GM12878 (cell line): ENCODE data around the gene SEC24D. TPM values are rescaled to one million over a fixed set of nuclear protein-coding genes. Genes with fewer than 3 reads are reported as not detected.
A peak's percentile ranks its signal among the peaks of the same experiment; 100 is the strongest.

ENCODE experiments used
- ATAC-seq: fragments of 200-7000 bp; cut with Tn5 transposase; 3 replicates; pipeline ENCODE4 v1.9.1; 2020; ENCODE audit warnings: mild to moderate bottlenecking, moderate library complexity
- BruUV-seq: library from RNA; stranded (reverse); fragments of 400-500 nt; replicated peaks from 2 replicates; lab custom pipeline; 2021; lab: Mats Ljungman, UMichigan
- CTCF ChIA-PET: fragments of 300-600 bp; sonication (Branson Sonifier 250); formaldehyde crosslinking; extraction: SDS; loops from one replicate; lab custom pipeline; 2021; ENCODE audit warnings: inconsistent platforms; lab: Yijun Ruan, JAX
- POLR2A ChIA-PET: fragments of 350-600 bp; formaldehyde crosslinking; extraction: SDS; loops from one replicate; lab custom pipeline; 2021; ENCODE audit warnings: inconsistent platforms; lab: Charles Lee
- RAD21 ChIA-PET: fragments of 300-600 bp; sonication (Branson Sonifier 250); formaldehyde crosslinking; loops from one replicate; lab custom pipeline; 2023; ENCODE audit warnings: antibody characterized with exemption; ENCODE audit not compliant: unreplicated experiment; lab: Charles Lee
- SMC1A ChIA-PET: fragments of 300-600 bp; sonication (Branson Sonifier 250); formaldehyde crosslinking; loops from one replicate; lab custom pipeline; 2023; ENCODE audit not compliant: unreplicated experiment, uncharacterized antibody; lab: Charles Lee
- DNase-seq: peaks from one replicate; pipeline ENCODE4 v3.0.0-alpha.2; 2011; ENCODE audit warnings: low read depth, low spot score
- FAIRE-seq: peaks from 3 replicates; lab custom pipeline; 2011; peaks lifted over from hg19 to GRCh38; lab: Jason Lieb, UNC
- H2AFZ ChIP-seq: 2 replicates; pipeline ENCODE4 v1.6.0; 2011; ENCODE audit warnings: low read depth, low read length, control low read depth; ENCODE audit not compliant: control insufficient read depth
- H3K27ac ChIP-seq: 2 replicates; pipeline ENCODE4 v1.5.1; 2011; ENCODE audit warnings: control low read depth; ENCODE audit not compliant: control insufficient read depth, insufficient read depth
- H3K27me3 ChIP-seq, 2 experiments: replicated peaks in 1 of 2; 2 replicates each; pipeline versions ENCODE4 v1.6.0 to v1.6.1; 2011; ENCODE audit warnings: low read length in 1 of 2; ENCODE audit not compliant: control insufficient read depth in 2 of 2, insufficient read depth in 2 of 2
- H3K36me3 ChIP-seq, 2 experiments: 2 replicates each; pipeline ENCODE4 v1.5.1; 2011; ENCODE audit warnings: low read length in 1 of 2; ENCODE audit not compliant: control insufficient read depth in 2 of 2, insufficient read depth in 2 of 2
- H3K4me1 ChIP-seq: 2 replicates; pipeline ENCODE4 v1.6.1; 2011; ENCODE audit warnings: mild to moderate bottlenecking, low read length, moderate library complexity, mixed read lengths; ENCODE audit not compliant: control insufficient read depth, insufficient read depth
- H3K4me2 ChIP-seq: 2 replicates; pipeline ENCODE4 v1.6.0; 2011; ENCODE audit warnings: control low read depth; ENCODE audit not compliant: control insufficient read depth, insufficient read depth
- H3K4me3 ChIP-seq: fragments of 200-600 bp; sonication (generic); 2 replicates; pipeline ENCODE4 v1.5.1; 2016
- H3K79me2 ChIP-seq: 2 replicates; pipeline ENCODE4 v1.6.0; 2011; ENCODE audit warnings: low read length; ENCODE audit not compliant: control insufficient read depth, insufficient read depth
- H3K9ac ChIP-seq: 2 replicates; pipeline ENCODE4 v1.8.0; 2011; ENCODE audit warnings: low read length, control low read depth, mixed read lengths; ENCODE audit not compliant: control insufficient read depth, insufficient read depth
- H3K9me3 ChIP-seq: replicated peaks from 3 replicates; pipeline ENCODE4 v1.5.1; 2011; ENCODE audit warnings: mild to moderate bottlenecking, low read length; ENCODE audit not compliant: control insufficient read depth, insufficient read depth
- H4K20me1 ChIP-seq: 2 replicates; pipeline ENCODE4 v1.6.0; 2011; ENCODE audit not compliant: control insufficient read depth, insufficient read depth
- ASH2L ChIP-seq: fragments of 300-600, 200-600 bp; sonication (generic); IDR thresholded peaks from 2 replicates; pipeline ENCODE4 v1.6.1; 2017; ENCODE audit warnings: low read depth, mild to moderate bottlenecking, borderline replicate concordance
- ATF2 ChIP-seq: IDR thresholded peaks from 2 replicates; pipeline ENCODE4 v1.6.1; 2012; ENCODE audit warnings: low read length, inconsistent platforms
- ATF7 ChIP-seq: fragments of 450-650 bp; IDR thresholded peaks from 2 replicates; pipeline ENCODE4 v1.6.1; 2016; ENCODE audit warnings: low read depth, mild to moderate bottlenecking
- CHD4 ChIP-seq: fragments of 200-600 bp; sonication (generic); IDR thresholded peaks from 2 replicates; pipeline ENCODE4 v1.6.1; 2016; ENCODE audit warnings: mild to moderate bottlenecking
- CREB1 ChIP-seq: IDR thresholded peaks from 2 replicates; pipeline ENCODE4 v1.6.1; 2012; ENCODE audit warnings: low read depth, mild to moderate bottlenecking, inconsistent platforms
- CREM ChIP-seq: IDR thresholded peaks from 2 replicates; pipeline ENCODE4 v1.6.1; 2014; ENCODE audit warnings: antibody characterized with exemption, low read depth
- DPF2 ChIP-seq: fragments of 450-650 bp; IDR thresholded peaks from 2 replicates; pipeline ENCODE4 v1.6.1; 2017; ENCODE audit warnings: mild to moderate bottlenecking
- EGR1 ChIP-seq, 2 experiments: IDR thresholded peaks; 1 replicate in 1 of 2; 2 replicates in 1 of 2; pipeline ENCODE4 v1.6.1; 2011 to 2012; ENCODE audit warnings: low read depth in 2 of 2, low read length in 2 of 2, borderline replicate concordance in 1 of 2, mild to moderate bottlenecking in 1 of 2, moderate library complexity in 1 of 2
- EP300 ChIP-seq, 2 experiments: fragments of 150-350 bp in 1 of 2; IDR thresholded peaks; 2 replicates each; pipeline ENCODE4 v1.6.1; 2011 to 2012; ENCODE audit warnings: low read depth in 2 of 2, low read length in 2 of 2, borderline replicate concordance in 1 of 2, improper control_type of control experiment in 1 of 2, inconsistent platforms in 1 of 2; ENCODE audit not compliant: control insufficient read depth in 1 of 2
- FOXK2 ChIP-seq: fragments of 450-650 bp; IDR thresholded peaks from 2 replicates; pipeline ENCODE4 v1.6.1; 2017; ENCODE audit warnings: mild to moderate bottlenecking, moderate library complexity
- JUNB ChIP-seq: IDR thresholded peaks from 2 replicates; pipeline ENCODE4 v1.6.1; 2016; ENCODE audit warnings: antibody characterized with exemption, mild to moderate bottlenecking
- MTA2 ChIP-seq: fragments of 450-650 bp; IDR thresholded peaks from 2 replicates; pipeline ENCODE4 v1.6.1; 2016; ENCODE audit warnings: low read depth, mild to moderate bottlenecking, moderate library complexity
- NBN ChIP-seq: fragments of 450-650 bp; IDR thresholded peaks from 2 replicates; pipeline ENCODE4 v1.6.1; 2016
- NFIC ChIP-seq: IDR thresholded peaks from 2 replicates; pipeline ENCODE4 v1.6.1; 2012; ENCODE audit warnings: low read depth, mild to moderate bottlenecking, inconsistent platforms, low read length, moderate library complexity
- NFYB ChIP-seq: IDR thresholded peaks from 2 replicates; pipeline ENCODE4 v1.6.1; 2011; ENCODE audit warnings: low read depth, mild to moderate bottlenecking, low read length, improper control_type of control experiment, moderate library complexity; ENCODE audit not compliant: insufficient read depth
- NKRF ChIP-seq: fragments of 450-650 bp; conservative IDR thresholded peaks from 2 replicates; pipeline ENCODE4 v1.6.1; 2017; ENCODE audit warnings: mild to moderate bottlenecking, moderate library complexity
- PKNOX1 ChIP-seq: fragments of 450-650 bp; IDR thresholded peaks from 2 replicates; pipeline ENCODE4 v1.6.1; 2016; ENCODE audit warnings: mild to moderate bottlenecking
- RUNX3 ChIP-seq: IDR thresholded peaks from 2 replicates; pipeline ENCODE4 v1.6.1; 2012; ENCODE audit warnings: low read length, inconsistent platforms
- SREBF2 ChIP-seq: IDR thresholded peaks from 2 replicates; pipeline ENCODE4 v1.6.1; 2012; ENCODE audit warnings: mild to moderate bottlenecking, low read length
- STAT3 ChIP-seq: IDR thresholded peaks from 2 replicates; pipeline ENCODE4 v1.6.1; 2011; ENCODE audit warnings: low read depth, low read length, improper control_type of control experiment
- TCF12 ChIP-seq: IDR thresholded peaks from 2 replicates; pipeline ENCODE4 v1.6.1; 2011; ENCODE audit warnings: low read depth, mild to moderate bottlenecking, low read length
- WGBS: methylation state at CpG from one replicate; pipeline ENCODE4 v1.1.6; 2016; ENCODE audit warnings: low lambda C conversion rate; ENCODE audit not compliant: insufficient replicate concordance, insufficient coverage; ENCODE audit errors: missing lambda C conversion rate; 5-methylcytosine and 5-hydroxymethylcytosine counted together
- in situ Hi-C: fragments of 300-500 bp; cut with MboI; formaldehyde crosslinking; loops from 9 replicates; pipeline ENCODE4 v1.14.3; 2018; ENCODE audit warnings: mixed read lengths
- intact Hi-C: fragments of 100-400 bp; cut with micrococcal nuclease; formaldehyde crosslinking; loops from one replicate; pipeline ENCODE4 v1.14.2; 2022; ENCODE audit not compliant: unreplicated experiment
- polyA plus RNA-seq, 11 experiments: library from polyadenylated mRNA; depleted of rRNA in 4 of 11; unstranded in 6 of 11; stranded (reverse) in 5 of 11; fragments of >200 nt; fragmentation: Nextera tagmentation in 4 of 11; fragmentation: Illumina TruSeq in 1 of 11; extraction: Ambion mirVana in 4 of 11; extraction: Trizol in 1 of 11; gene quantifications; 1 replicate in 1 of 11; 2 replicates in 10 of 11; pipeline versions ENCODE4 v1.2.1 to v1.2.3, GENCODE V29; 2011 to 2016; ENCODE audit warnings: inconsistent platforms in 2 of 11, missing spikeins in 2 of 11, low read depth in 1 of 11
- total RNA-seq, 4 experiments: library from RNA; depleted of rRNA in 3 of 4; stranded (reverse); fragments of >200 nt in 3 of 4; fragmentation: Illumina TruSeq in 1 of 4; extraction: Trizol in 1 of 4; gene quantifications; 2 replicates each; pipeline versions ENCODE4 v1.2.1 to v1.2.3, GENCODE V29; 2013 to 2021

The SEC24D gene
- total and polyA plus RNA-seq, 10 of the 15 experiments (the other 5 are each of a cell fraction or from before 2014, with no cell fraction given), result 12.8 to 61.9 (median 25.6) TPM

- Histone ChIP-seq H3K79me2 (peaks cover 47% of the 10 kb centered on the region), H3K9ac (peak overlapping the region; percentile 24; the same call in 1 of the 2 replicates), H3K27me3 (no peaks in the 10 kb centered on the region), H2AFZ (no peak overlapping the region), H3K4me2 (peak overlapping the region; percentile 82), H3K36me3 (peaks cover 2 to 5% of the 10 kb centered on the region in 2 experiments; a peak in 3 of 4 replicates), H3K4me1 (peaks cover 8% of the 10 kb centered on the region), H3K9me3 (no peaks in the 10 kb centered on the region), H4K20me1 (no peaks in the 10 kb centered on the region; the same call in 1 of the 2 replicates), H3K27ac (peak overlapping the region; percentile 22), H3K4me3 (peak overlapping the region; percentile 77; the same call in 1 of the 2 replicates)
- ChIA-PET RAD21 (interaction anchor here (1.0 to 2.0 kb wide), 2 partner anchors 8 to 149 kb away, joined by 3 to 6 read pairs; partner anchors contain the start of gene METTL14), CTCF (interaction anchor here (1.2 to 1.4 kb wide), 2 partner anchors 8 to 31 kb away, joined by 4 to 5 read pairs; no protein-coding TSS in a partner anchor), SMC1A (interaction anchor here (0.9 to 4.7 kb wide), 2 partner anchors 17 to 30 kb away, joined by 3 to 19 read pairs; no protein-coding TSS in a partner anchor), POLR2A (interaction anchor here (1.0 to 2.4 kb wide), 3 partner anchors 8 to 12 kb away, joined by 3 to 9 read pairs (median 4); no protein-coding TSS in a partner anchor)
- intact Hi-C loops, result no loop called here
- BruUV-seq, result no TSS peak
- WGBS, result 9% methylated on average over 4 of the region's 4 CpGs
- in situ Hi-C loops, result no loop called here
- DNase-seq, result no peak
- ATAC-seq, result peak; percentile 41
- FAIRE-seq, result no peak
- TF ChIP-seq PKNOX1, result peak; percentile 18; the same call in 1 of the 2 replicates
- TF ChIP-seq MTA2, result peak; percentile 72; the same call in 1 of the 2 replicates
- 0 out of 2 replicates have a peak, but pooled peaks have one; percentile 54 for TF ChIP-seq TCF12
- TF ChIP-seq ASH2L, result no peak
- TF ChIP-seq NBN, result no peak
- peak; percentile 54 to 60; a peak in 2 of 4 replicates for TF ChIP-seq EP300 (IDR thresholded peaks at IDR 0.05; ENCODE audit: borderline replicate concordance in 1 of 2, control insufficient read depth in 1 of 2, low read depth in 2 of 2, low read length in 2 of 2)
- TF ChIP-seq SREBF2, result no peak
- 0 out of 2 replicates have a peak, but pooled peaks have one; percentile 17 for TF ChIP-seq CREM
- TF ChIP-seq ATF7, result peak; percentile 36; the same call in 1 of the 2 replicates
- peak; percentile 49; the same call in 1 of the 2 replicates for TF ChIP-seq NFIC
- peak; percentile 77 for TF ChIP-seq JUNB
- no peak for TF ChIP-seq STAT3
- TF ChIP-seq EGR1 (IDR thresholded peaks at IDR 0.05; ENCODE audit: borderline replicate concordance in 1 of 2, low read depth in 2 of 2, low read length in 2 of 2), result no peak
- TF ChIP-seq DPF2, result no peak; the same call in 1 of the 2 replicates
- 0 out of 2 replicates have a peak, but pooled peaks have one; percentile 30 for TF ChIP-seq ATF2
- no peak for TF ChIP-seq NKRF
- no peak for TF ChIP-seq CHD4
- TF ChIP-seq CREB1, result 0 out of 2 replicates have a peak, but pooled peaks have one; percentile 34
- TF ChIP-seq FOXK2, result no peak
- TF ChIP-seq NFYB, result no peak
- TF ChIP-seq RUNX3, result peak; percentile 92
Observed at GRCh38 chr4:118834070-118834469, 1.9 kb downstream of the SEC24D start.
